Measurements from ENCODE around the gene HORMAD2. TPM values are rescaled to one million over a fixed set of nuclear protein-coding genes. Genes with fewer than 3 reads are reported as not detected.

The HORMAD2 gene
- total RNA-seq, 6 donors from 2014 or later = 0.80 TPM; not detected in 5

GRCh38 chr22:30074994-30075393 lies 5.3 kb upstream of the HORMAD2 start:
- Histone ChIP-seq H3K36me3 (no peaks in the 10 kb centered on the region), H3K27ac (no peak overlapping the region), H3K4me1 (peaks cover 0 to 3% (median 2%) of the 10 kb centered on the region in 4 donors), H3K9me3 (no peaks in the 10 kb centered on the region), H3K4me3 (no peak overlapping the region), H3K27me3 (peaks cover 0 to 1% (median 0%) of the 10 kb centered on the region in 4 donors)
- WGBS, 2 donors = 86 to 89% methylated on average over 3 of the region's 3 CpGs
- ATAC-seq (ENCODE audit: low FRiP score in 2 of 2) (no peak), DNase-seq (no peak)
- TF ChIP-seq, protein P1, sequence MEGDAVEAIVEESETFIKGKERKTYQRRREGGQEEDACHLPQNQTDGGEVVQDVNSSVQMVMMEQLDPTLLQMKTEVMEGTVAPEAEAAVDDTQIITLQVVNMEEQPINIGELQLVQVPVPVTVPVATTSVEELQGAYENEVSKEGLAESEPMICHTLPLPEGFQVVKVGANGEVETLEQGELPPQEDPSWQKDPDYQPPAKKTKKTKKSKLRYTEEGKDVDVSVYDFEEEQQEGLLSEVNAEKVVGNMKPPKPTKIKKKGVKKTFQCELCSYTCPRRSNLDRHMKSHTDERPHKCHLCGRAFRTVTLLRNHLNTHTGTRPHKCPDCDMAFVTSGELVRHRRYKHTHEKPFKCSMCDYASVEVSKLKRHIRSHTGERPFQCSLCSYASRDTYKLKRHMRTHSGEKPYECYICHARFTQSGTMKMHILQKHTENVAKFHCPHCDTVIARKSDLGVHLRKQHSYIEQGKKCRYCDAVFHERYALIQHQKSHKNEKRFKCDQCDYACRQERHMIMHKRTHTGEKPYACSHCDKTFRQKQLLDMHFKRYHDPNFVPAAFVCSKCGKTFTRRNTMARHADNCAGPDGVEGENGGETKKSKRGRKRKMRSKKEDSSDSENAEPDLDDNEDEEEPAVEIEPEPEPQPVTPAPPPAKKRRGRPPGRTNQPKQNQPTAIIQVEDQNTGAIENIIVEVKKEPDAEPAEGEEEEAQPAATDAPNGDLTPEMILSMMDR (IDR thresholded peaks at IDR 0.05) = no peak
- TF ChIP-seq POLR2AphosphoS5 (IDR thresholded peaks at IDR 0.05) (no peak), POLR2A (IDR thresholded peaks at IDR 0.05) (no peak), EP300 (IDR thresholded peaks at IDR 0.05) (no peak)

DNA sequence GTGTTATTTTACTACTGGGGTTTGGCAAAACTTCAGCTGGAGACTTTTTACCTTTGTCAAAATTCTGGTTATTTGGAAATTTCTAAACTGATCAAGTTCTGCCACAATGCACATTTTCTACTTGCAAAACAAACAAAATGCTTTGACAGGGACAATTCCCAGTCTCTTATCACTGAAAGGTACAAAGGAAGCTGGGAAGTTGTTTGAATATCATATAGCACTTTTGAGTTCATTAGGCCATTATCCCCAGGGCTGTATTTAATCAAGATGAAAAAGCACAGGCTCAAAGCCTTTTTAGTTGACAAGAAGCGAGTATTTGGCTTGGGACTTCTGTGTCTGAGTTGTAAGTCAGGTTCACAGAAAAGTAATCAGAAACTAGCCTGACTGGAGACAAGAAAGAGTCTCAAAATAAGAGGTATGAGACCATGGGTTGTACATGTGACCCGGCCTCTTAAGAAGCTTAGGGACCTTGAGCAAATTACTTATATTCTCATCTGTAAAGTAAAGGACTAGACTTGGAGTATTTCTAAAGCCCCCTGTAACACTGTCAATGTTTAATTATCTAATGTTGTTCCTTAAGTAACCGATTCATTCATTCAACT lies 2.9 kb upstream of the HORMAD2 start:
- H3K27ac ChIP-seq = no peak overlapping the region
- H3K36me3 ChIP-seq = no peaks in the 10 kb centered on the region
- H3K27me3 ChIP-seq = peaks cover 0 to 5% (median 0%) of the 10 kb centered on the region in 4 donors
- no peak for ATAC-seq (ENCODE audit: low FRiP score in 2 of 2)
- DNase-seq = no peak
- TF ChIP-seq, protein P1 (IDR thresholded peaks at IDR 0.05) = no peak
- H3K4me3 ChIP-seq = no peak overlapping the region
- H3K4me1 ChIP-seq = peaks cover 0 to 10% (median 6%) of the 10 kb centered on the region in 4 donors
- 63 to 65% methylated on average over 3 of the region's 3 CpGs for WGBS, 2 donors
- no peaks in the 10 kb centered on the region for H3K9me3 ChIP-seq

- Histone ChIP-seq H3K9me3 (no peaks in the 10 kb centered on the region), H3K27me3 (peaks cover 0 to 5% (median 0%) of the 10 kb centered on the region in 4 donors), H3K36me3 (no peaks in the 10 kb centered on the region), H3K4me1 (peaks cover 0 to 10% (median 6%) of the 10 kb centered on the region in 4 donors), H3K4me3 (no peak overlapping the region), H3K27ac (peak overlapping the region in 1 of 4 donors; percentile 1)
- TF ChIP-seq POLR2AphosphoS5 (IDR thresholded peaks at IDR 0.05) = no peak
- TF ChIP-seq, protein P1 (IDR thresholded peaks at IDR 0.05) = no peak
- TF ChIP-seq EP300 (IDR thresholded peaks at IDR 0.05) = no peak
- no peak for TF ChIP-seq POLR2A (IDR thresholded peaks at IDR 0.05)
- 58 to 59% methylated on average over 10 of the region's 10 CpGs for WGBS, 2 donors
- DNase-seq = peak in 1 of 2 donors; percentile 68
- no peak for ATAC-seq (ENCODE audit: low FRiP score in 2 of 2)
Observed at GRCh38 chr22:30078320-30079311, 1.6 kb upstream of the HORMAD2 start.

GRCh38 chr22:30080805-30081204 lies 541 bp downstream of the HORMAD2 start:
- ATAC-seq (ENCODE audit: low FRiP score in 2 of 2) (no peak), DNase-seq (no peak)
- Histone ChIP-seq H3K27me3 (peaks cover 0 to 5% (median 0%) of the 10 kb centered on the region in 4 donors), H3K9me3 (no peaks in the 10 kb centered on the region), H3K4me3 (peak overlapping the region in 1 of 4 donors; percentile 41), H3K27ac (no peak overlapping the region), H3K36me3 (no peaks in the 10 kb centered on the region), H3K4me1 (peaks cover 0 to 10% (median 6%) of the 10 kb centered on the region in 4 donors)
- 90% methylated on average over 9 of the region's 9 CpGs for WGBS, 2 donors
- TF ChIP-seq, protein P1 (IDR thresholded peaks at IDR 0.05) = no peak
- TF ChIP-seq EP300 (IDR thresholded peaks at IDR 0.05) = no peak
- no peak for TF ChIP-seq POLR2A (IDR thresholded peaks at IDR 0.05)
